Gastroesophageal sphincter (tissue), 4 donors: ENCODE measurements around the gene LDLRAD4. TPM values are rescaled to one million over a fixed set of nuclear protein-coding genes. Genes with fewer than 3 reads are reported as not detected.

Experiments
- ATAC-seq: fragments of 150-250 bp; one replicate; pipeline ENCODE4 v1.9.1; 2016; ENCODE audit warnings: mild to moderate bottlenecking, moderate library complexity
- H3K27ac ChIP-seq, 4 donors: fragments of 200-600 bp; sonication (generic) in 3 of 4; 1 replicate in 3 of 4; 2 replicates in 1 of 4; pipeline ENCODE4 v1.5.1; 2016 to 2019
- H3K27me3 ChIP-seq: fragments of 200-600 bp; sonication (generic); one replicate; pipeline ENCODE4 v1.5.1; 2019
- H3K36me3 ChIP-seq, 2 donors: fragments of 200-600 bp; sonication (generic); one replicate each; pipeline ENCODE4 v1.5.1; 2019; ENCODE audit warnings: control low read depth in 1 of 2
- H3K4me1 ChIP-seq, 3 donors: fragments of 200-600 bp; sonication (generic); 1 replicate in 2 of 3; 2 replicates in 1 of 3; pipeline ENCODE4 v1.5.1; 2016 to 2019; ENCODE audit warnings: control low read depth in 2 of 3
- H3K4me3 ChIP-seq, 2 donors: fragments of 200-600 bp; sonication (generic); one replicate each; pipeline ENCODE4 v1.5.1; 2019; ENCODE audit warnings: mild to moderate bottlenecking in 1 of 2, moderate library complexity in 1 of 2
- H3K9me3 ChIP-seq, 3 donors: fragments of 200-600 bp; sonication (generic); one replicate each; pipeline ENCODE4 v1.5.1; 2017 to 2019; ENCODE audit warnings: control low read depth in 2 of 3
- EP300 ChIP-seq: sonication (generic); formaldehyde crosslinking; IDR thresholded peaks from one replicate; pipeline ENCODE4 v1.6.1; 2017; ENCODE audit warnings: antibody characterized with exemption, mild to moderate bottlenecking
- POLR2A ChIP-seq, 2 donors: fragments of 450-650 bp; IDR thresholded peaks; one replicate each; pipeline ENCODE4 v1.6.1; 2017; ENCODE audit warnings: antibody characterized with exemption in 2 of 2, mild to moderate bottlenecking in 2 of 2, moderate library complexity in 1 of 2
- POLR2AphosphoS5 ChIP-seq: sonication (generic); formaldehyde crosslinking; IDR thresholded peaks from one replicate; pipeline ENCODE4 v1.6.1; 2017; ENCODE audit warnings: antibody characterized with exemption
- WGBS, 2 donors: methylation state at CpG; one replicate each; pipeline ENCODE4 v1.1.5; 2018; ENCODE audit warnings: low coverage in 1 of 2; 5-methylcytosine and 5-hydroxymethylcytosine counted together
- total RNA-seq, 4 donors: library from RNA; depleted of rRNA; stranded (reverse); fragments of >200 nt; gene quantifications; one replicate each; pipeline ENCODE4 v1.1.0, GENCODE V29; 2016
- TF ChIP-seq, protein P1 (sequence below), 4 experiments: fragments of 200-600 bp in 2 of 4; fragments of 450-650 bp in 2 of 4; sonication (generic) in 1 of 4; IDR thresholded peaks; one replicate each; pipeline ENCODE4 v1.5.1; 2017 to 2019; ENCODE audit warnings: antibody characterized with exemption in 4 of 4, mild to moderate bottlenecking in 2 of 4, moderate library complexity in 2 of 4

The LDLRAD4 gene
- total RNA-seq, 4 donors from 2014 or later, result 28.1 to 85.9 (median 55.2) TPM

DNA sequence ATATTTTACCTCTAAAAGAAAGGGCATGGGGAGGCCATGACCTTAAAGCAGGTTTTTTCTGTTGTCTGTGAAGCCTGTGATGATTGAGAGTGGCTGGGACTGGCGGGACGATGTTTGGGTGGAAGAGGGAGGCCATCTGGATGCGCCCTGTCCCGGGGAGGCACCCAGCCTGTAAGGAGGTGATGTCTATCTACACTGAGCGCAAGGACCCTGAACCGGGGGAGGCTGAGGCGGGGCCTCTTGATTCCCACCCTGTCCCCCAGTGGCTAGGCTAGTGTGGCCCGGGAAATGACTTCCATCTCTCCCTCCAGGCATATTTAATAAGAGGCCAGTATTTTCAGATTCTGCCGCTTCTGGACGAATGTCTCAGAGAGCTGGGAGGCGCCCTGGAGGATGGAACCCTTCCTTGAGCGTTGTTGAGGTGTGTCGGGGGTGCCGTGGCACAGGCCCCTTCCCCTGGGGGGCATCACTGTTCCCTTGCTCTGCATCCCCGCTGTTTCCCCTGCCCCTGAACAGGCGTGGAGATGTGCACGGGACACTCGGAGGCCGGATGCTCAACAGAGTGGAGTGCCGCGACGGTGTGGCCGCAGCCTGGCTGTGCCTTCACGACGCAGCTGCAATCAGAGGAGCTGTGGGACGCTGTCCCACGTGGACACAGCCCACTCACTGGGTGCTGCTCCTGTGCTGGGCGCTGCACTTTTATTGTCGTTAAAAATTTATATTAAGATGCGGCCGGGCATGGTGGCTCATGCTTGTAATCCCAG, 185.4 kb downstream of the LDLRAD4 start:
- Histone ChIP-seq H3K4me1 (no peaks in the 10 kb centered on the region), H3K36me3 (peaks cover 0 to 8% of the 10 kb centered on the region in 2 donors), H3K4me3 (no peak overlapping the region), H3K27me3 (no peaks in the 10 kb centered on the region), H3K27ac (no peak overlapping the region), H3K9me3 (no peaks in the 10 kb centered on the region)
- WGBS, 2 donors, result 88 to 93% methylated on average over 7 to 9 of the region's 31 CpGs
- TF ChIP-seq EP300, result no peak
- TF ChIP-seq POLR2A (IDR thresholded peaks at IDR 0.05), result no peak
- no peak for TF ChIP-seq POLR2AphosphoS5
- TF ChIP-seq, protein P1, sequence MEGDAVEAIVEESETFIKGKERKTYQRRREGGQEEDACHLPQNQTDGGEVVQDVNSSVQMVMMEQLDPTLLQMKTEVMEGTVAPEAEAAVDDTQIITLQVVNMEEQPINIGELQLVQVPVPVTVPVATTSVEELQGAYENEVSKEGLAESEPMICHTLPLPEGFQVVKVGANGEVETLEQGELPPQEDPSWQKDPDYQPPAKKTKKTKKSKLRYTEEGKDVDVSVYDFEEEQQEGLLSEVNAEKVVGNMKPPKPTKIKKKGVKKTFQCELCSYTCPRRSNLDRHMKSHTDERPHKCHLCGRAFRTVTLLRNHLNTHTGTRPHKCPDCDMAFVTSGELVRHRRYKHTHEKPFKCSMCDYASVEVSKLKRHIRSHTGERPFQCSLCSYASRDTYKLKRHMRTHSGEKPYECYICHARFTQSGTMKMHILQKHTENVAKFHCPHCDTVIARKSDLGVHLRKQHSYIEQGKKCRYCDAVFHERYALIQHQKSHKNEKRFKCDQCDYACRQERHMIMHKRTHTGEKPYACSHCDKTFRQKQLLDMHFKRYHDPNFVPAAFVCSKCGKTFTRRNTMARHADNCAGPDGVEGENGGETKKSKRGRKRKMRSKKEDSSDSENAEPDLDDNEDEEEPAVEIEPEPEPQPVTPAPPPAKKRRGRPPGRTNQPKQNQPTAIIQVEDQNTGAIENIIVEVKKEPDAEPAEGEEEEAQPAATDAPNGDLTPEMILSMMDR (IDR thresholded peaks at IDR 0.05), result no peak
- ATAC-seq, result no peak

DNA sequence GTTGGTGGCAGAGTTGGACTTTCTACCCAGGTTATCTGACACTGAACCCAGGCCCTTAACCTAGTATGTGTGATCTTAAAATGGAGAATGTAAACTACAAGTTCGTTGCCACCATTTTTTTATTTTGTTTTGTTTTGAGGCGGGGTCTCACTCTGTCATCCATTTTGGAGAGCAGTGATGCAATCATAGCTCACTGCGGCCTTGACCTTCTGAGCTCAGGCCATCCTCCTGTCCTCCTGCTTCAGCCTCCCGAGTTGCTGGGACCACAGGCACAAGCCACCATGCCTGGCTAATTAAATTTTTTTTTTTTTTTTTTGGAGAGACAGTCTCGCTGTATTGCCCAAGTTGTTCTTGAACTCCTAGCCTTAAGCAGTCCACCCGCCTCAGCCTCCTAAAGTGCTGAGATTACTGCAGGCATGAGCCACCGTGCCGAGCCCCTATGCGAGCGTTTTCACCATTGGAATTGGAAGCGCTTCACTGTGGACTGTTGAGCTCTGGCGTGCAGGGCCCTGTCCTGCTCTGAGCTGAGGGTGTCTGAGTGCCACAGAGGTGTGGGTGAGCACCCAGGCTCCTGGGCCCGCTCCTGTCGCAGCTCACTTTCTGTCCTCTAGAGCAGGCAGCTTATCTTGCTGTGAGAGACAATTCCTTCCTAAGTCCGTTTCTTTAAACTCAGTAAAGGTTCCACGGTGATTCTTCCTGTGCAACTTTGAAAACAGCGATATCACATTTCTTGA, 186.9 kb downstream of the LDLRAD4 start:
- Histone ChIP-seq H3K27me3 (no peaks in the 10 kb centered on the region), H3K4me3 (no peak overlapping the region), H3K36me3 (peaks cover 0 to 8% of the 10 kb centered on the region in 2 donors), H3K4me1 (no peaks in the 10 kb centered on the region), H3K9me3 (no peaks in the 10 kb centered on the region), H3K27ac (no peak overlapping the region)
- no peak for ATAC-seq
- WGBS, 2 donors, result 92 to 94% methylated on average over 5 to 13 of the region's 17 CpGs
- no peak for TF ChIP-seq EP300
- TF ChIP-seq, protein P1 (IDR thresholded peaks at IDR 0.05), result no peak
- TF ChIP-seq POLR2A (IDR thresholded peaks at IDR 0.05), result no peak
- TF ChIP-seq POLR2AphosphoS5, result no peak

DNA sequence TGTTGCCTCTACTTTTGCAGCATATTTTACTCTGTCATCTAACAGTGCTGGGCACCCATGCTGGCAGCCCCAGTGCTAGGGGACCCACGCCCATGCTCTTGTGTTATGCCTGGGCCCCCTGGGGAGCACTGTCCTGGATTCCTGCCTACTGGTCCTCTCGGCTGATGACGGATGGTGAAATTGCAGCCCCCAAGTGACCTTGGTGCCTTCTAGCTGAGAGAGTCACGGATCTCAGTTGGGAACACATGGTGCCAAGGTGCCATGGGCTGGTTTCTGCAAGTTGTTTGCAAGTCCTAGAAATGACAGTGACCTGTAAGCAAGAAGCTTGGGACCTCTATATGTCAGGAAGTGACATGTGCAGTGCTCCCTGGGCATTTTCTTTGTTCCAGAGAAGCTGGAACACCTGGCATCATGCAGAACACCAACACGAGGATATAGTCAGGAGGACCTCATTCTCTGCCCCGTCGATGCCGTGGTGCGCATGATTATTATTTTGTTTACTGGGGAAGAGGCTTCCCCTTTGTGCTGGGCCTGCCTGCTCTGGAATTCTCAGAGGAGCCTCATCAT, 187.6 kb downstream of the LDLRAD4 start:
- WGBS, 2 donors, result no CpG with 5 or more reads among the region's 9 CpGs
- H3K27ac ChIP-seq, result no peak overlapping the region
- H3K36me3 ChIP-seq, result peaks cover 0 to 8% of the 10 kb centered on the region in 2 donors
- no peaks in the 10 kb centered on the region for H3K27me3 ChIP-seq
- H3K4me1 ChIP-seq, result no peaks in the 10 kb centered on the region
- H3K4me3 ChIP-seq, result no peak overlapping the region
- ATAC-seq, result no peak
- TF ChIP-seq, protein P1 (IDR thresholded peaks at IDR 0.05), result no peak
- TF ChIP-seq EP300 (no peak), POLR2AphosphoS5 (no peak), POLR2A (IDR thresholded peaks at IDR 0.05) (no peak)
- no peaks in the 10 kb centered on the region for H3K9me3 ChIP-seq

DNA sequence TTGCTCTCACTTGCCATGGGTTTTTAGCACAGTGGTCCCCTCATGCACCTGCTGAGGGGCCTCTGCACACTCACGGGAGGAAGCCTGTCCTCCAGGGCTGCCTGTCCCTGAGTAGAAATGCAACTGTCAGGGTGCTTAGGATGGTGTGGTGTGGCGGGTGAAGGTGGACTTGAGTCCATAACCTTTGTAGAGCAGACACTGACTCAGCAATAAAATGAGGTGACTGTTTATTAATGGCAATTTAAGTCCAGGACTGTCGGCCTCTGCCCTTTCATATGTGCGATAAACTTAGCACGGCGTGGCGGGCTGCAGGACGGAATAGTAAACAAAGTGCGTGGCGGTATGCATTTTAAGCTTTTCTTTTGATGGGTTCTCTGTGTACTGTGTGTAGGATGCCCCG, 188.2 kb downstream of the LDLRAD4 start:
- no peak overlapping the region for H3K27ac ChIP-seq
- TF ChIP-seq EP300, result no peak
- TF ChIP-seq, protein P1 (IDR thresholded peaks at IDR 0.05), result no peak
- no peak for TF ChIP-seq POLR2AphosphoS5
- TF ChIP-seq POLR2A (IDR thresholded peaks at IDR 0.05), result no peak
- 91% methylated on average over 9 to 10 of the region's 11 CpGs for WGBS, 2 donors
- H3K4me3 ChIP-seq, result no peak overlapping the region
- ATAC-seq, result no peak
- no peaks in the 10 kb centered on the region for H3K4me1 ChIP-seq
- H3K9me3 ChIP-seq, result no peaks in the 10 kb centered on the region
- no peaks in the 10 kb centered on the region for H3K27me3 ChIP-seq
- peaks cover 0 to 8% of the 10 kb centered on the region in 2 donors for H3K36me3 ChIP-seq
